Astrocyte (in vitro differentiated cells and primary cell): ENCODE measurements around the gene EPB41L4B.

Source experiments
- CTCF ChIP-seq: IDR thresholded peaks from 2 replicates; pipeline ENCODE4 v1.5.1; 2011; ENCODE audit warnings: low read depth, mild to moderate bottlenecking, inconsistent platforms, low read length, moderate library complexity; ENCODE audit not compliant: insufficient read depth
- EZH2 ChIP-seq: IDR thresholded peaks from 2 replicates; pipeline ENCODE4 v1.6.1; 2012; ENCODE audit warnings: mild to moderate bottlenecking, low read length, inconsistent platforms; ENCODE audit not compliant: insufficient read depth

GRCh38 chr9:109122726-109123621 lies 197.9 kb downstream of the EPB41L4B start:
- TF ChIP-seq CTCF (no peak), EZH2 (no peak)
